CD4-positive, alpha-beta memory T cell (primary cell): ENCODE data around the gene HERC5. TPM values are rescaled to one million over a fixed set of nuclear protein-coding genes. Genes with fewer than 3 reads are reported as not detected.

Experiments used
- CTCF ChIA-PET: fragments of 350-600 bp; sonication (Branson Sonifier 250); formaldehyde crosslinking; loops from one replicate; lab custom pipeline; 2021; ENCODE audit warnings: inconsistent platforms; ENCODE audit not compliant: partially characterized antibody; lab: Charles Lee
- POLR2A ChIA-PET: fragments of 350-600 bp; sonication (Branson Sonifier 250); formaldehyde crosslinking; loops from one replicate; lab custom pipeline; 2021; ENCODE audit not compliant: partially characterized antibody; lab: Charles Lee
- DNase-seq, 5 donors: peaks; one replicate each; pipeline versions ENCODE4 v3.0.0 to v3.0.0-alpha.2; 2020 to 2022; ENCODE audit warnings: mixed read lengths in 1 of 5
- H3K27ac ChIP-seq: one replicate; pipeline ENCODE4 v1.7.0; 2013; ENCODE audit warnings: low read depth, low read length
- H3K27me3 ChIP-seq: 2 replicates; pipeline ENCODE4 v1.7.0; 2013; ENCODE audit warnings: mild to moderate bottlenecking, low read length, moderate library complexity; ENCODE audit not compliant: insufficient read depth
- H3K36me3 ChIP-seq: 2 replicates; pipeline ENCODE4 v1.7.0; 2013; ENCODE audit warnings: mild to moderate bottlenecking, low read length, moderate library complexity; ENCODE audit not compliant: insufficient read depth
- H3K4me1 ChIP-seq: 2 replicates; pipeline ENCODE4 v1.7.0; 2013; ENCODE audit warnings: mild to moderate bottlenecking, low read length, moderate library complexity; ENCODE audit not compliant: insufficient read depth
- H3K4me3 ChIP-seq, 2 donors: one replicate each; pipeline ENCODE4 v1.7.0; 2013; ENCODE audit warnings: low read length in 2 of 2, mild to moderate bottlenecking in 1 of 2
- H3K9me3 ChIP-seq, 2 donors: one replicate each; pipeline ENCODE4 v1.7.0; 2013; ENCODE audit warnings: low read length in 2 of 2, control low read depth in 1 of 2; ENCODE audit not compliant: control insufficient read depth in 1 of 2
- H3K27ac Mint-ChIP-seq, 7 donors: one replicate each; pipeline ENCODE4 v1.8.0; 2020 to 2021; ENCODE audit warnings: mixed read lengths in 7 of 7, mild to moderate bottlenecking in 6 of 7, inconsistent platforms in 3 of 7, moderate library complexity in 3 of 7
- H3K27me3 Mint-ChIP-seq, 2 donors: one replicate each; pipeline ENCODE4 v1.8.0; 2020 to 2021; ENCODE audit warnings: mixed read lengths in 2 of 2
- H3K36me3 Mint-ChIP-seq, 2 donors: one replicate each; pipeline ENCODE4 v1.8.0; 2020 to 2021; ENCODE audit warnings: mixed read lengths in 2 of 2, inconsistent platforms in 1 of 2, mild to moderate bottlenecking in 1 of 2
- H3K4me1 Mint-ChIP-seq, 4 donors: one replicate each; pipeline ENCODE4 v1.8.0; 2020 to 2021; ENCODE audit warnings: mixed read lengths in 4 of 4, mild to moderate bottlenecking in 1 of 4
- H3K4me3 Mint-ChIP-seq, 8 donors: one replicate each; pipeline ENCODE4 v1.8.0; 2020 to 2021; ENCODE audit warnings: mixed read lengths in 8 of 8, mild to moderate bottlenecking in 7 of 8, moderate library complexity in 6 of 8, inconsistent platforms in 3 of 8
- H3K9me3 Mint-ChIP-seq, 8 donors: one replicate each; pipeline ENCODE4 v1.8.0; 2020 to 2021; ENCODE audit warnings: mixed read lengths in 8 of 8, mild to moderate bottlenecking in 5 of 8, inconsistent platforms in 3 of 8, moderate library complexity in 1 of 8
- intact Hi-C: fragments of 100-400 bp; cut with micrococcal nuclease; formaldehyde crosslinking; loops from one replicate; pipeline ENCODE4 v1.15.1; 2023
- polyA plus RNA-seq, 2 donors: library from polyadenylated mRNA; unstranded; fragments of 300-500 nt; fragmentation: Illumina TruSeq; gene quantifications; one replicate each; pipeline ENCODE4 v1.2.3, GENCODE V29; 2021
- total RNA-seq, 2 experiments: library from RNA; stranded (reverse); gene quantifications; one replicate each; pipeline ENCODE4 v1.2.3, GENCODE V29; 2021

The HERC5 gene
- total and polyA plus RNA-seq, 4 experiments from 2014 or later: 14.4 to 22.1 (median 18.2) TPM

DNA sequence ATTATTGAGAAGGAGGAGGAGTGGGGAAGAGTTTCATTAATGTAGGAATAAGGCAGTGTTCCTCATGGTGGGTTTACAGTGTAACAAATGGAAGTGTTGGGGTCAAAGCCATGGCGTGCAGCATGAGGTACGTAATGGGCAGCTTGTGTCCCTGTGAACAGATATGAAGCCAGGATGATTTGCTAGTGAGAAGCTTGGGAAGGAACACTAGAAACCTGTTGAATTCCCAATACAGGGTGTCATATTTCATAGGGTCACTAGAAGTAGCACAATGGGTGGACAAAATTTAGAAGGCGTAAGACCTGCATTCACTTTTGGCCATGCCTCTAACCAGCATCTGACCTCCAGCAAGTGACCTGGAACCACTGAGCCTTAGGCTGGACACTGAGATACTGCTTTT, 59.8 kb downstream of the HERC5 start:
- H3K4me1 ChIP-seq: peaks cover 1% of the 10 kb centered on the region
- no peak overlapping the region for H3K27ac ChIP-seq
- Mint-ChIP-seq H3K27ac (peak overlapping the region in 1 of 7 donors; percentile 24), H3K9me3 (no peaks in the 10 kb centered on the region), H3K36me3 (peaks cover 0 to 13% of the 10 kb centered on the region in 2 donors), H3K27me3 (peaks cover 0 to 4% of the 10 kb centered on the region in 2 donors), H3K4me1 (peaks cover 5 to 9% (median 6%) of the 10 kb centered on the region in 4 donors), H3K4me3 (no peak overlapping the region)
- no peaks in the 10 kb centered on the region for H3K27me3 ChIP-seq
- POLR2A ChIA-PET: no interaction called here
- no peaks in the 10 kb centered on the region for H3K9me3 ChIP-seq
- no peak for DNase-seq
- CTCF ChIA-PET: interaction anchor here (0.9 to 21.8 kb wide), 11 partner anchors 9 to 502 kb away, joined by 3 to 469 read pairs (median 14); partner anchors contain the start of gene HERC5
- no peak overlapping the region for H3K4me3 ChIP-seq
- intact Hi-C loops: no loop called here
- no peaks in the 10 kb centered on the region for H3K36me3 ChIP-seq

- peak overlapping the region in 2 of 7 donors; percentile 69 to 71 for H3K27ac Mint-ChIP-seq
- DNase-seq: no peak
- no peak overlapping the region for H3K4me3 ChIP-seq
- H3K9me3 Mint-ChIP-seq: no peaks in the 10 kb centered on the region
- CTCF ChIA-PET: interaction anchor here (1.3 to 21.8 kb wide), 6 partner anchors 10 to 302 kb away, joined by 3 to 469 read pairs (median 7); no protein-coding TSS in a partner anchor
- no peaks in the 10 kb centered on the region for H3K9me3 ChIP-seq
- peaks cover 0 to 4% of the 10 kb centered on the region in 2 donors for H3K27me3 Mint-ChIP-seq
- H3K4me3 Mint-ChIP-seq: no peak overlapping the region
- H3K27me3 ChIP-seq: no peaks in the 10 kb centered on the region
- POLR2A ChIA-PET: no interaction called here
- no peaks in the 10 kb centered on the region for H3K36me3 ChIP-seq
- H3K4me1 Mint-ChIP-seq: peaks cover 16 to 19% (median 16%) of the 10 kb centered on the region in 4 donors
- no peak overlapping the region for H3K27ac ChIP-seq
- H3K36me3 Mint-ChIP-seq: peaks cover 0 to 15% of the 10 kb centered on the region in 2 donors
- intact Hi-C loops: no loop called here
- H3K4me1 ChIP-seq: peaks cover 12% of the 10 kb centered on the region
Measured at GRCh38 chr4:88517825-88518224, 60.9 kb downstream of the HERC5 start.

- Mint-ChIP-seq H3K4me1 (peaks cover 16 to 23% (median 18%) of the 10 kb centered on the region in 4 donors), H3K4me3 (no peak overlapping the region), H3K36me3 (peaks cover 0 to 16% of the 10 kb centered on the region in 2 donors), H3K9me3 (no peaks in the 10 kb centered on the region), H3K27ac (peak overlapping the region in 2 of 7 donors; percentile 37 to 54), H3K27me3 (no peaks in the 10 kb centered on the region)
- DNase-seq: no peak
- no peaks in the 10 kb centered on the region for H3K27me3 ChIP-seq
- CTCF ChIA-PET: interaction anchor here (6.5 to 21.8 kb wide), 2 partner anchors 150 to 303 kb away, joined by 83 to 469 read pairs; no protein-coding TSS in a partner anchor
- no peaks in the 10 kb centered on the region for H3K9me3 ChIP-seq
- no peak overlapping the region for H3K4me3 ChIP-seq
- H3K4me1 ChIP-seq: peaks cover 13% of the 10 kb centered on the region
- H3K27ac ChIP-seq: no peak overlapping the region
- POLR2A ChIA-PET: no interaction called here
- intact Hi-C loops: no loop called here
- H3K36me3 ChIP-seq: no peaks in the 10 kb centered on the region
Measured at GRCh38 chr4:88518911-88519310, 62.0 kb downstream of the HERC5 start.

DNA sequence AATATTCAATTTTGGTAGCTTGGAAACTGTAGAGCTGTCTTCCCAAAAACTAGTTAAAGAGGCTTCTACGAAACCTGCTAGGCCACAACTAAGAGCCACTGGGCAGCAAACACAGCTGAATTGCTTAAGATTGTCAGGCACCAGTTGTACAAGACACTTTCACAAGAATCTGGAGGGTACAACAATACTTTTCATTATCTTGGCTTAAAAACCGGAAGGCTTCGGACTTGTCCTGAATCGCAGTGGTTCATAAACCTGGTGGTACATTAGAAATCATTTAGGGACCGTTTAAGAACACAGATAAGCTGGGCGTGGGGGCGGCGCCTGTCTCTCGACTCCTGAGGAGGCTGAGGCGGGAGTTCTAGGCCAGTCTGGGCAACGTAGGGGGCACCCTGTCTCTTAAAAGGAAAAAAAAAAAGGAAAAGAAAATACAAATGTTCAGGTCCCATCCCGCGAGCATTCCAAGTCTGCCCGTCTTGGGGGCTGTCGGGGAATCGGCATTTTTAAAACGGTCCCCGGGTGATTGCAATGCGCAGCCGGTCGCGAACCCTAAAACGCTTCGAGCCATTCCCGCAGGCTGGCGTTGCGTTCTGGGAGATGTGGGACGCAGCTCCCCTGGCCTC, 65.9 kb downstream of the HERC5 start:
- Mint-ChIP-seq H3K9me3 (no peaks in the 10 kb centered on the region), H3K4me1 (peaks cover 22 to 46% (median 32%) of the 10 kb centered on the region in 4 donors), H3K27me3 (no peaks in the 10 kb centered on the region), H3K27ac (peak overlapping the region; percentile 89 to 96 (median 93)), H3K36me3 (peaks cover 0 to 16% of the 10 kb centered on the region in 2 donors), H3K4me3 (peak overlapping the region; percentile 91 to 97 (median 94))
- peak overlapping the region; percentile 62 to 69 for H3K4me3 ChIP-seq
- H3K27me3 ChIP-seq: no peaks in the 10 kb centered on the region
- peak in 4 of 5 donors; percentile 15 to 42 (median 25) for DNase-seq
- H3K36me3 ChIP-seq: no peaks in the 10 kb centered on the region
- H3K9me3 ChIP-seq: no peaks in the 10 kb centered on the region
- peaks cover 17% of the 10 kb centered on the region for H3K4me1 ChIP-seq
- CTCF ChIA-PET: interaction anchor here (0.9 to 21.8 kb wide), 7 partner anchors 9 to 501 kb away, joined by 3 to 469 read pairs (median 4); no protein-coding TSS in a partner anchor
- POLR2A ChIA-PET: interaction anchor here (1.0 to 3.1 kb wide), 4 partner anchors 93 to 303 kb away, joined by 3 to 16 read pairs (median 4); partner anchors contain the start of gene PPM1K
- intact Hi-C loops: loop anchor here (2.0 to 5.0 kb wide), 3 partner anchors 66 to 589 kb away; partner anchors contain the start of genes HERC5, PPM1K and TIGD2
- peak overlapping the region; percentile 60 for H3K27ac ChIP-seq

DNA sequence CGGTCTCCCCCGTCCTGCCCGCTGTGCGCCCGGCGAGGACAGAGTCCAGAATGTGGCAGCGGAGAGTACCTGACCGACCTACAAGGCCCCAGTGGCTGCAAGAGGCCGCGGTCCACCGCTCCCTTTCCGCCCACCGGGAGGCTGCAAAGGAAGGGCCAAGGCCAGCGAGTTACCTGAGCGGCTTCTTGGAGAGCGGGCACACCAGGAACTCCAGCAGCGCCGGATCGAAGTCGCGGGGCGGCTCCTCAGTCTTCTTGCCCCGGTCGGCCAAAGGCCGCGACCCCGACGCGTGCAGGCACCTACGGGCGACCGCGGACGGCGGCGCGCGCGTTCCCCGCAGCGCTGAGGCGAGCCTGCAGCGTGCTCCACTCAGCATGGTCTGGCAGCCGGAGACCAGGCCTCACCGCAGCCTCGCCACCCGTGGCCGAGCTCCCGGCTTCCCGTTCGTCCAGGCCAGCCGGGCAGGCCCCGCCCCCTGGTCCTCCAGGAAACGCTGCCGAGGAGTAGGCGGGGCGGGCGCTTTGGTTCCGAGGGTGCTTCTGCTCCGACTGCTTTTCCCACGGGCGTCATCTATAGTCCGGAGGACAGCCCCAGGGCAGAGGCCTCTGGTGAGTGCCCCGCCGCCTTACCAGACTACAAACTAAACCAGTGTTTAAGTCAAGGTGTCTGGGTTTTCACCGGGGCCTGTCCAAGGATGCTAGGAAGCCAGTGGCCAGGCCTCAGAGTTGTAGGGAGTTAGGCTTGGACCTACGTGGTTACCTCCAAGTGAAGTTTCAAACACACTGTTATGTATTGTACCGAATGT, 66.6 kb downstream of the HERC5 start, which contains the start of gene PYURF:
TSS of gene PYURF (minus strand) at position 452 of the 805 bp plus-strand sequence. CDS start at position 376, 76 bp downstream.
- POLR2A ChIA-PET: interaction anchor here (1.0 to 3.1 kb wide), 5 partner anchors 67 to 304 kb away, joined by 3 to 16 read pairs (median 4); partner anchors contain the start of genes HERC5 and PPM1K
- Mint-ChIP-seq H3K4me1 (peaks cover 22 to 46% (median 32%) of the 10 kb centered on the region in 4 donors), H3K27me3 (no peaks in the 10 kb centered on the region), H3K36me3 (peaks cover 0 to 16% of the 10 kb centered on the region in 2 donors), H3K4me3 (peak within 1 kb of the TSS; percentile 91 to 97 (median 94)), H3K27ac (peak within 1 kb of the TSS; percentile 89 to 96 (median 93)), H3K9me3 (no peaks in the 10 kb centered on the region)
- Histone ChIP-seq H3K27ac (peak within 1 kb of the TSS; percentile 60), H3K9me3 (no peaks in the 10 kb centered on the region), H3K36me3 (no peaks in the 10 kb centered on the region), H3K4me3 (peak within 1 kb of the TSS; percentile 62 to 69), H3K27me3 (no peaks in the 10 kb centered on the region), H3K4me1 (peaks cover 17% of the 10 kb centered on the region)
- CTCF ChIA-PET: interaction anchor here (1.2 to 21.8 kb wide), 8 partner anchors 8 to 500 kb away, joined by 3 to 469 read pairs (median 20); no protein-coding TSS in a partner anchor
- DNase-seq: peak; percentile 60 to 73 (median 64)
- intact Hi-C loops: loop anchor here (2.0 to 5.0 kb wide), 3 partner anchors 67 to 589 kb away; partner anchors contain the start of genes HERC5, PPM1K and TIGD2

DNA sequence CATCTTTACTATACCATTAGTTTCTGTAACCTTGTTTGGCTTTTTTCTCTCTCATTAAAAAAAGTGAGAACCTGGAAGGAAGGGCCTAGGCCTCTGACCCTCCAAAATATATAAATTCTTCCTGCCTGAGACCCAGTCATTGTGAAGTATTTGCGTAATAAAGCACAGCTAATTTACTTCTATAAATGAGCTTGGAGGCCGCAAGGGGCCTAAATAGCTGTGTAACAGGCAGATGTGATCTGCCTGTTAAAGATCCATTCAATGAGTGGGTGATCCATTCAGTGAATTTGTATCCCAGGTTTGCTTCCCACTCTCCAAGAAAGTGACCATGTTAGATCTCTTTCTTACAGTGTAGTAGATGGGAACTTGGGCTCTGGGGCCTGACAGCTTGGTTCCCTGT, 67.3 kb downstream of the HERC5 start:
- DNase-seq: no peak
- H3K4me1 ChIP-seq: peaks cover 17% of the 10 kb centered on the region
- CTCF ChIA-PET: interaction anchor here (1.4 to 21.8 kb wide), 5 partner anchors 9 to 498 kb away, joined by 6 to 469 read pairs (median 41); no protein-coding TSS in a partner anchor
- peaks cover 22 to 46% (median 32%) of the 10 kb centered on the region in 4 donors for H3K4me1 Mint-ChIP-seq
- peak overlapping the region; percentile 72 to 91 (median 83) for H3K27ac Mint-ChIP-seq
- peak overlapping the region; percentile 62 to 69 for H3K4me3 ChIP-seq
- H3K36me3 ChIP-seq: no peaks in the 10 kb centered on the region
- no peaks in the 10 kb centered on the region for H3K27me3 Mint-ChIP-seq
- peaks cover 0 to 16% of the 10 kb centered on the region in 2 donors for H3K36me3 Mint-ChIP-seq
- intact Hi-C loops: loop anchor here (5.0 kb wide), 1 partner anchor 588 kb away; the partner anchor contains the start of gene TIGD2
- H3K9me3 ChIP-seq: no peaks in the 10 kb centered on the region
- POLR2A ChIA-PET: interaction anchor here (1.0 to 3.1 kb wide), 2 partner anchors 67 to 240 kb away, joined by 5 to 16 read pairs; partner anchors contain the start of genes HERC5 and PPM1K
- H3K27me3 ChIP-seq: no peaks in the 10 kb centered on the region
- peak overlapping the region; percentile 60 for H3K27ac ChIP-seq
- peak overlapping the region; percentile 82 to 97 (median 93) for H3K4me3 Mint-ChIP-seq
- no peaks in the 10 kb centered on the region for H3K9me3 Mint-ChIP-seq
